NB4 (cell line): ENCODE data around the gene ZNF765.

Source experiments
- MYC ChIP-seq: IDR thresholded peaks from 2 replicates; pipeline ENCODE4 v1.6.1; 2011; ENCODE audit warnings: low read depth, low read length
- POLR2A ChIP-seq: IDR thresholded peaks from 2 replicates; pipeline ENCODE4 v1.6.1; 2011; ENCODE audit warnings: mild to moderate bottlenecking; ENCODE audit not compliant: insufficient read length; ENCODE audit errors: extremely low read depth
- TF ChIP-seq, protein P1 (sequence below): IDR thresholded peaks from one replicate; pipeline ENCODE4 v1.5.1; 2012; ENCODE audit warnings: low read depth, low read length
- TF ChIP-seq, protein P2 (sequence below): IDR thresholded peaks from 2 replicates; pipeline ENCODE4 v1.6.1; 2011; ENCODE audit warnings: low read depth, low read length

DNA sequence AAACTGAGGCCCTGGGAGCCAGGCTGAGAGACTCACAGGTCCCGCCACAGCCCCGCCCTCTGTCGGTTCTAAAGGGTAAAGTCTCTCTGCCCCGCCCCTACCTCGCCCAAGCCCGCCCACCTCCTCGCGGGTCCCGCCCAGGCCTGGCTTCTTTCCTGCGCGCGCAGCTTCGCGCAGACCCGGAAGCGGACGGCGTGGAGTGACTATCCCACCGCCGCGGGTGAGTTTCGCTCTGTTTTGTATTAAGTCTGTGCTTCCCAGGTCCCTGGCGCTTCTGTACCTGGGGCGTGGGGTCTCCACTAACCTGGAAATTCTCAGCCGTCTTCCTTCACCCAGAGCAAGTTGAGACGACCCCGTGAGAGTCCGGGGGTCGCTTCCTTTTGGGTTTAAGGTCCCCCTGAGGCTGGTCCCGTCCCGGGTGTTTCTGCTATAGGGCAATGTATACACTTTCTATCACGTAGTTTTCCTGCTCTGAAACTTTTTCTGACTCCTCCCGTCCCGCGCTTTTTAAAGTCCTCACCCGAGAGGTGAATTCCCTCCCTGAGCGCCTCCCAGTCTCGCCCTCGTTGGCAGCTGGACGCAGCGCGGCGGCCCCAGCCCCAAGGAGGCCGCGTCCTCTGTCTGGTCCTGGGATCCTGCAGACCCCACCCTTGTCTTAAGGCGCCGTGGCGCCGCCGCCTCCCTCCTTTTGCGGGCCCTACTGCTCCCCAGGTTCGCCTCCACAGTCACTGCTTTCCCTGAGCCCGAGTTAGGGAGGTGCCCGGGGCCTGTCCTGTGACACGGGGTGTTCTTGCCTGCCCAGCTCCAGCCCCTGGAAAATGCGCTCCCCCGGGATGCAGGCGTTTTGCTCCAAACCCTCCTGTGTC is at the start of gene ZNF765:
- TF ChIP-seq, protein P1, sequence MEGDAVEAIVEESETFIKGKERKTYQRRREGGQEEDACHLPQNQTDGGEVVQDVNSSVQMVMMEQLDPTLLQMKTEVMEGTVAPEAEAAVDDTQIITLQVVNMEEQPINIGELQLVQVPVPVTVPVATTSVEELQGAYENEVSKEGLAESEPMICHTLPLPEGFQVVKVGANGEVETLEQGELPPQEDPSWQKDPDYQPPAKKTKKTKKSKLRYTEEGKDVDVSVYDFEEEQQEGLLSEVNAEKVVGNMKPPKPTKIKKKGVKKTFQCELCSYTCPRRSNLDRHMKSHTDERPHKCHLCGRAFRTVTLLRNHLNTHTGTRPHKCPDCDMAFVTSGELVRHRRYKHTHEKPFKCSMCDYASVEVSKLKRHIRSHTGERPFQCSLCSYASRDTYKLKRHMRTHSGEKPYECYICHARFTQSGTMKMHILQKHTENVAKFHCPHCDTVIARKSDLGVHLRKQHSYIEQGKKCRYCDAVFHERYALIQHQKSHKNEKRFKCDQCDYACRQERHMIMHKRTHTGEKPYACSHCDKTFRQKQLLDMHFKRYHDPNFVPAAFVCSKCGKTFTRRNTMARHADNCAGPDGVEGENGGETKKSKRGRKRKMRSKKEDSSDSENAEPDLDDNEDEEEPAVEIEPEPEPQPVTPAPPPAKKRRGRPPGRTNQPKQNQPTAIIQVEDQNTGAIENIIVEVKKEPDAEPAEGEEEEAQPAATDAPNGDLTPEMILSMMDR: peak; percentile 2
- peak; percentile 87 for TF ChIP-seq POLR2A
- no peak for TF ChIP-seq MYC
- TF ChIP-seq, protein P2, sequence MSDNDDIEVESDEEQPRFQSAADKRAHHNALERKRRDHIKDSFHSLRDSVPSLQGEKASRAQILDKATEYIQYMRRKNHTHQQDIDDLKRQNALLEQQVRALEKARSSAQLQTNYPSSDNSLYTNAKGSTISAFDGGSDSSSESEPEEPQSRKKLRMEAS: no peak
